ENCODE results near the gene SCYL2.

The SCYL2 gene

DNA sequence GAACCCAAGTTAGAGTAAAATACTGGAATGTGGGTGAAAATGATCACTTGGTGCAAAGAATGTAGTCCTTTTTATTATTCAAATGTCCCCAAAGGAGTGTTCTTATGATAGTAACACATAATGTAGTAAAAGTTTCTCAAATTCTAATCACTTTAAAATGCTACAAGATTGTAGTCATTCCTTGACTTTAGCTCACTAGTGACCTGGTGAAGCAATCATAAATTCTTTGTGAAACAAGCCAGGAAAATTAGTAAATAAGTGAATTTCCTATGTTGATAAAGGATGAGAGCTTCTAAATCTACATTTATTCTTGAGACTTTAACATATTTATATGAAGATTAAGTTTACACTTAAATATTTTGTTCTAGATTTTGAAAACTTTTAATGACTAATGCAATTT lies 59.2 kb downstream of the SCYL2 start:
- POLR2A ChIA-PET, result no interaction called here
- no peaks in the 10 kb centered on the region for H3K9me3 ChIP-seq (ENCODE audit: control insufficient read depth, insufficient read depth, low read depth, low read length)
- H3K4me3 ChIP-seq (ENCODE audit: low read depth, low read length), result no peak overlapping the region
- H3K36me3 ChIP-seq (ENCODE audit: control insufficient read depth in 2 of 2, insufficient read depth in 1 of 2, low read length in 2 of 2), result peaks cover 39 to 43% of the 10 kb centered on the region in 2 experiments
- H3K27ac ChIP-seq (ENCODE audit: extremely low read depth, low read depth, low read length), result no peak overlapping the region
- CTCF ChIA-PET, result interaction anchor here (1.2 kb wide), 1 partner anchor 85 kb away, joined by 3 read pairs; no protein-coding TSS in a partner anchor
- no peaks in the 10 kb centered on the region for H3K4me1 ChIP-seq (ENCODE audit: control insufficient read depth, insufficient read depth, low read length)
- TF ChIP-seq, protein P1, sequence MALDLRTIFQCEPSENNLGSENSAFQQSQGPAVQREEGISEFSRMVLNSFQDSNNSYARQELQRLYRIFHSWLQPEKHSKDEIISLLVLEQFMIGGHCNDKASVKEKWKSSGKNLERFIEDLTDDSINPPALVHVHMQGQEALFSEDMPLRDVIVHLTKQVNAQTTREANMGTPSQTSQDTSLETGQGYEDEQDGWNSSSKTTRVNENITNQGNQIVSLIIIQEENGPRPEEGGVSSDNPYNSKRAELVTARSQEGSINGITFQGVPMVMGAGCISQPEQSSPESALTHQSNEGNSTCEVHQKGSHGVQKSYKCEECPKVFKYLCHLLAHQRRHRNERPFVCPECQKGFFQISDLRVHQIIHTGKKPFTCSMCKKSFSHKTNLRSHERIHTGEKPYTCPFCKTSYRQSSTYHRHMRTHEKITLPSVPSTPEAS (tag by site-specific recombination; IDR thresholded peaks at IDR 0.05), result no peak
- no peak for TF ChIP-seq ZNF670 (tag by site-specific recombination; IDR thresholded peaks at IDR 0.05; ENCODE audit: low read depth)
- no peak for TF ChIP-seq ZBTB17 (tag by site-specific recombination; IDR thresholded peaks at IDR 0.05)
- no peak for TF ChIP-seq ZNF211 (tag by site-specific recombination; IDR thresholded peaks at IDR 0.05; ENCODE audit: low read depth)
- TF ChIP-seq, protein P2, sequence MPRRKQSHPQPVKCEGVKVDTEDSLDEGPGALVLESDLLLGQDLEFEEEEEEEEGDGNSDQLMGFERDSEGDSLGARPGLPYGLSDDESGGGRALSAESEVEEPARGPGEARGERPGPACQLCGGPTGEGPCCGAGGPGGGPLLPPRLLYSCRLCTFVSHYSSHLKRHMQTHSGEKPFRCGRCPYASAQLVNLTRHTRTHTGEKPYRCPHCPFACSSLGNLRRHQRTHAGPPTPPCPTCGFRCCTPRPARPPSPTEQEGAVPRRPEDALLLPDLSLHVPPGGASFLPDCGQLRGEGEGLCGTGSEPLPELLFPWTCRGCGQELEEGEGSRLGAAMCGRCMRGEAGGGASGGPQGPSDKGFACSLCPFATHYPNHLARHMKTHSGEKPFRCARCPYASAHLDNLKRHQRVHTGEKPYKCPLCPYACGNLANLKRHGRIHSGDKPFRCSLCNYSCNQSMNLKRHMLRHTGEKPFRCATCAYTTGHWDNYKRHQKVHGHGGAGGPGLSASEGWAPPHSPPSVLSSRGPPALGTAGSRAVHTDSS (tag by site-specific recombination; IDR thresholded peaks at IDR 0.05), result no peak
- TF ChIP-seq ZNF404 (tag by site-specific recombination; IDR thresholded peaks at IDR 0.05), result no peak
- TF ChIP-seq SETDB1 (IDR thresholded peaks at IDR 0.05; ENCODE audit: insufficient read length, low read length), result no peak
- TF ChIP-seq ZNF677 (tag by site-specific recombination; IDR thresholded peaks at IDR 0.05), result no peak
- TF ChIP-seq, protein P3, sequence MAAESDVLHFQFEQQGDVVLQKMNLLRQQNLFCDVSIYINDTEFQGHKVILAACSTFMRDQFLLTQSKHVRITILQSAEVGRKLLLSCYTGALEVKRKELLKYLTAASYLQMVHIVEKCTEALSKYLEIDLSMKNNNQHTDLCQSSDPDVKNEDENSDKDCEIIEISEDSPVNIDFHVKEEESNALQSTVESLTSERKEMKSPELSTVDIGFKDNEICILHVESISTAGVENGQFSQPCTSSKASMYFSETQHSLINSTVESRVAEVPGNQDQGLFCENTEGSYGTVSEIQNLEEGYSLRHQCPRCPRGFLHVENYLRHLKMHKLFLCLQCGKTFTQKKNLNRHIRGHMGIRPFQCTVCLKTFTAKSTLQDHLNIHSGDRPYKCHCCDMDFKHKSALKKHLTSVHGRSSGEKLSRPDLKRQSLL (tag by site-specific recombination; IDR thresholded peaks at IDR 0.05), result no peak
- no peak for TF ChIP-seq ZNF202 (tag by site-specific recombination; IDR thresholded peaks at IDR 0.05; ENCODE audit: borderline replicate concordance)
- TF ChIP-seq ZNF501 (tag by site-specific recombination; IDR thresholded peaks at IDR 0.05), result no peak
- TF ChIP-seq ZFHX2 (tag by site-specific recombination; conservative IDR thresholded peaks at IDR 0.05), result no peak
- TF ChIP-seq, protein P4, sequence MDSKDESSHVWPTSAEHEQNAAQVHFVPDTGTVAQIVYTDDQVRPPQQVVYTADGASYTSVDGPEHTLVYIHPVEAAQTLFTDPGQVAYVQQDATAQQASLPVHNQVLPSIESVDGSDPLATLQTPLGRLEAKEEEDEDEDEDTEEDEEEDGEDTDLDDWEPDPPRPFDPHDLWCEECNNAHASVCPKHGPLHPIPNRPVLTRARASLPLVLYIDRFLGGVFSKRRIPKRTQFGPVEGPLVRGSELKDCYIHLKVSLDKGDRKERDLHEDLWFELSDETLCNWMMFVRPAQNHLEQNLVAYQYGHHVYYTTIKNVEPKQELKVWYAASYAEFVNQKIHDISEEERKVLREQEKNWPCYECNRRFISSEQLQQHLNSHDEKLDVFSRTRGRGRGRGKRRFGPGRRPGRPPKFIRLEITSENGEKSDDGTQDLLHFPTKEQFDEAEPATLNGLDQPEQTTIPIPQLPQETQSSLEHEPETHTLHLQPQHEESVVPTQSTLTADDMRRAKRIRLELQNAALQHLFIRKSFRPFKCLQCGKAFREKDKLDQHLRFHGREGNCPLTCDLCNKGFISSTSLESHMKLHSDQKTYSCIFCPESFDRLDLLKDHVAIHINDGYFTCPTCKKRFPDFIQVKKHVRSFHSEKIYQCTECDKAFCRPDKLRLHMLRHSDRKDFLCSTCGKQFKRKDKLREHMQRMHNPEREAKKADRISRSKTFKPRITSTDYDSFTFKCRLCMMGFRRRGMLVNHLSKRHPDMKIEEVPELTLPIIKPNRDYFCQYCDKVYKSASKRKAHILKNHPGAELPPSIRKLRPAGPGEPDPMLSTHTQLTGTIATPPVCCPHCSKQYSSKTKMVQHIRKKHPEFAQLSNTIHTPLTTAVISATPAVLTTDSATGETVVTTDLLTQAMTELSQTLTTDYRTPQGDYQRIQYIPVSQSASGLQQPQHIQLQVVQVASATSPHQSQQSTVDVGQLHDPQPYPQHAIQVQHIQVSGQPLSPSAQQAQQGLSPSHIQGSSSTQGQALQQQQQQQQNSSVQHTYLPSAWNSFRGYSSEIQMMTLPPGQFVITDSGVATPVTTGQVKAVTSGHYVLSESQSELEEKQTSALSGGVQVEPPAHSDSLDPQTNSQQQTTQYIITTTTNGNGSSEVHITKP (tag by site-specific recombination; IDR thresholded peaks at IDR 0.05), result no peak
- no peak for TF ChIP-seq GLI2 (tag by site-specific recombination; IDR thresholded peaks at IDR 0.05; ENCODE audit: borderline replicate concordance, low read depth)
- TF ChIP-seq ZBTB20 (tag by site-specific recombination; IDR thresholded peaks at IDR 0.05), result no peak
- TF ChIP-seq ZNF341 (tag by site-specific recombination; IDR thresholded peaks at IDR 0.05; ENCODE audit: low read depth), result no peak
- no peak for TF ChIP-seq ZNF146 (tag by site-specific recombination; IDR thresholded peaks at IDR 0.05)
- no peak for TF ChIP-seq ZNF274 (IDR thresholded peaks at IDR 0.05; ENCODE audit: low read length)
- TF ChIP-seq ZNF274 (tag by site-specific recombination; IDR thresholded peaks at IDR 0.05; ENCODE audit: borderline replicate concordance), result no peak
- TF ChIP-seq ZNF214 (tag by site-specific recombination; IDR thresholded peaks at IDR 0.05; ENCODE audit: borderline replicate concordance), result no peak
- no peak for TF ChIP-seq GLIS1 (tag by site-specific recombination; IDR thresholded peaks at IDR 0.05)

All from HEK293 (cell line).